Kidney (tissue), 22 donors: Measurements from ENCODE around the gene SLC30A5. TPM values are rescaled to one million over a fixed set of nuclear protein-coding genes. Genes with fewer than 3 reads are reported as not detected.
"Not testable (repeated sequence)": the region's sequence is repeated elsewhere in the genome, so short reads cannot be mapped to it uniquely, and the experiment has no call there.

Experiments
- DNase-seq, 5 donors: peaks; one replicate each; pipeline ENCODE4 v3.0.0-alpha.2; 2013 to 2020
- FAIRE-seq: peaks from 2 replicates; lab custom pipeline; 2012; peaks lifted over from hg19 to GRCh38; lab: Jason Lieb, UNC
- H3K27ac ChIP-seq, 2 donors: one replicate each; pipeline ENCODE4 v1.7.0; 2013; ENCODE audit warnings: low read depth in 2 of 2, low read length in 2 of 2, inconsistent platforms in 1 of 2
- H3K27me3 ChIP-seq: one replicate; pipeline ENCODE4 v1.7.1; 2013; ENCODE audit warnings: low read length, inconsistent platforms; ENCODE audit not compliant: control insufficient read depth, insufficient read depth
- H3K36me3 ChIP-seq, 3 donors: one replicate each; pipeline versions ENCODE4 v1.7.0 to v1.7.1; 2013; ENCODE audit warnings: low read length in 3 of 3, control low read depth in 1 of 3, inconsistent platforms in 1 of 3; ENCODE audit not compliant: insufficient read depth in 3 of 3, control insufficient read depth in 2 of 3
- H3K4me1 ChIP-seq, 3 donors: one replicate each; pipeline versions ENCODE4 v1.7.0 to v1.7.1; 2013; ENCODE audit warnings: low read length in 3 of 3, inconsistent platforms in 1 of 3, low read depth in 1 of 3; ENCODE audit not compliant: control insufficient read depth in 2 of 3, insufficient read depth in 2 of 3
- H3K4me3 ChIP-seq, 3 donors: one replicate each; pipeline versions ENCODE4 v1.7.0 to v1.8.1; 2013; ENCODE audit warnings: low read length in 3 of 3, control low read depth in 1 of 3, inconsistent platforms in 1 of 3
- H3K9ac ChIP-seq, 3 donors: one replicate each; pipeline versions ENCODE4 v1.7.0 to v1.7.1; 2013; ENCODE audit warnings: low read length in 3 of 3, control low read depth in 1 of 3, inconsistent platforms in 1 of 3
- H3K9me3 ChIP-seq, 3 donors: one replicate each; pipeline versions ENCODE4 v1.7.0 to v1.7.1; 2013; ENCODE audit warnings: low read length in 3 of 3, control low read depth in 1 of 3, inconsistent platforms in 1 of 3; ENCODE audit not compliant: control insufficient read depth in 2 of 3, insufficient read depth in 1 of 3
- CTCF ChIP-seq: IDR thresholded peaks from 3 replicates; pipeline ENCODE4 v1.5.1; 2012; ENCODE audit warnings: mild to moderate bottlenecking, moderate library complexity, borderline replicate concordance; ENCODE audit not compliant: insufficient read depth; ENCODE audit errors: extremely low read depth
- intact Hi-C: fragments of 100-400 bp; cut with DNase I; formaldehyde crosslinking; loops from one replicate; pipeline ENCODE4 v1.11.1; 2022
- long read RNA-seq, 10 donors: library from polyadenylated mRNA in 1 of 10; unstranded in 1 of 10; transcript quantifications; one replicate each; pipeline ENCODE4 v2.0.0 and lab custom pipeline, GENCODE V29; 2021 to 2026
- polyA plus RNA-seq: library from polyadenylated mRNA; stranded (reverse); fragments of 350-450 nt; fragmentation: Illumina TruSeq; extraction: RNeasy Lipid Tissue Mini Kit (QIAGEN cat#74804); gene quantifications from one replicate; pipeline ENCODE4 v1.2.3, GENCODE V29; 2014; ENCODE audit warnings: low read depth, low replicate concordance; ENCODE audit not compliant: insufficient read depth
- total RNA-seq: library from RNA; stranded (reverse); fragmentation: NEBNext Ultra II Directional; extraction: Animal tissue kit (Norgen Biotek cat#: 25700); gene quantifications from one replicate; pipeline ENCODE4 v1.2.1, GENCODE V29; 2021
- donor health status: control.
- donor health status: control.
- donor health status: control.
- donor health status: control.
- donor health status: control.
- donor health status: DM: yes; HTN: yes; CAD: no.
- donor health status: Normal renal cell carcinoma (clear cell type).

Gene SLC30A5
- total RNA-seq (53.3 TPM), polyA plus RNA-seq (36.1 TPM)
- long read RNA-seq, donor 1, full-length matches to known transcripts: 13 of 13 reads
- long read RNA-seq, donor 1, partial matches to known transcripts: 0 of 13 reads
- long read RNA-seq, donor 1, other reads (novel, unspliced or antisense): 0 of 13 reads
- long read RNA-seq, donor 2, full-length matches to known transcripts: 9 of 15 reads
- long read RNA-seq, donor 2, partial matches to known transcripts: 6 of 15 reads
- long read RNA-seq, donor 2, other reads (novel, unspliced or antisense): 0 of 15 reads
- long read RNA-seq, donor 3, full-length matches to known transcripts: 7 of 16 reads
- long read RNA-seq, donor 3, partial matches to known transcripts: 9 of 16 reads
- long read RNA-seq, donor 3, other reads (novel, unspliced or antisense): 0 of 16 reads
- long read RNA-seq, donor 4, full-length matches to known transcripts: 9 of 9 reads
- long read RNA-seq, donor 4, partial matches to known transcripts: 0 of 9 reads
- long read RNA-seq, donor 4, other reads (novel, unspliced or antisense): 0 of 9 reads
- long read RNA-seq, donor 5: 0 reads
- long read RNA-seq, donor 6, full-length matches to known transcripts: 1 of 1 reads
- long read RNA-seq, donor 6, partial matches to known transcripts: 0 of 1 reads
- long read RNA-seq, donor 6, other reads (novel, unspliced or antisense): 0 of 1 reads
- long read RNA-seq, donor 7, full-length matches to known transcripts: 48 of 68 reads
- long read RNA-seq, donor 7, partial matches to known transcripts: 3 of 68 reads
- long read RNA-seq, donor 7, other reads (novel, unspliced or antisense): 17 of 68 reads
- long read RNA-seq, donor 8, full-length matches to known transcripts: 6 of 6 reads
- long read RNA-seq, donor 8, partial matches to known transcripts: 0 of 6 reads
- long read RNA-seq, donor 8, other reads (novel, unspliced or antisense): 0 of 6 reads
- long read RNA-seq, donor 9, full-length matches to known transcripts: 5 of 5 reads
- long read RNA-seq, donor 9, partial matches to known transcripts: 0 of 5 reads
- long read RNA-seq, donor 9, other reads (novel, unspliced or antisense): 0 of 5 reads
- long read RNA-seq, donor 10, full-length matches to known transcripts: 6 of 6 reads
- long read RNA-seq, donor 10, partial matches to known transcripts: 0 of 6 reads
- long read RNA-seq, donor 10, other reads (novel, unspliced or antisense): 0 of 6 reads

DNA sequence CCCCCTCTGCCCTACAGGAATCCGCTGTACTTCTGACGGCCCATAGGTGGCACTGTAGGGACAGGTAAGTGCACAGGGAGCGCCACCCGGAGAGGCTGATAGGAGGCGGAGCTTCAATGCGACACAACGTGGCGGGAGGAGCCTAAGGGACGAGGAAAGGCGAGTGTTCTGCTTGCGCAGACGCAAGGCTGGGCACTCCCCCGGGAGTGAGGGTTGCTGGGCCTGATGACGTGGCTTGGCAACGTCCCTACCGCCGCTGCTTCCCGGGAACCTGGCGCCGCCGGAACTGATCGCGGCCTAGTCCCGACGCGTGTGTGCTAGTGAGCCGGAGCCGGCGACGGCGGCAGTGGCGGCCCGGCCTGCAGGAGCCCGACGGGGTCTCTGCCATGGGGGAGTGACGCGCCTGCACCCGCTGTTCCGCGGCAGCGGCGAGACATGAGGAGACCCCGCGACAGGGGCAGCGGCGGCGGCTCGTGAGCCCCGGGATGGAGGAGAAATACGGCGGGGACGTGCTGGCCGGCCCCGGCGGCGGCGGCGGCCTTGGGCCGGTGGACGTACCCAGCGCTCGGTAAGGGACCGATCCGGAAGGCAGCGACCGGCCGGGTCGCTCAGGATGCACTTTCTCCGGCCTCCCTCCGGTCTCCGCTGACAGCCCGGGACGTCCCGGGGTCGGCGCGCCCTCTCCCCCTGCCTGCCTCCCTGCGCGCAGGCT is at the start of gene SLC30A5:
SLC30A5 (plus strand) TSS at position 244 of the 712 bp plus-strand sequence; CDS start at position 486, 242 bp downstream.
- peak within 1 kb of the TSS; percentile 85 to 90 for H3K27ac ChIP-seq
- peak; percentile 100 for DNase-seq
- FAIRE-seq: peak; percentile 97
- no peaks in the 10 kb centered on the region for H3K27me3 ChIP-seq
- H3K4me1 ChIP-seq: peaks cover 0 to 8% (median 7%) of the 10 kb centered on the region in 3 donors
- peak within 1 kb of the TSS; percentile 64 to 99 (median 83) for H3K9ac ChIP-seq
- peak within 1 kb of the TSS; percentile 76 to 97 (median 93) for H3K4me3 ChIP-seq
- H3K36me3 ChIP-seq: peaks cover 0 to under 1% (median 0%) of the 10 kb centered on the region in 3 donors
- peak; percentile 96 for TF ChIP-seq CTCF
- no peaks in the 10 kb centered on the region for H3K9me3 ChIP-seq
- intact Hi-C loops: no loop called here

DNA sequence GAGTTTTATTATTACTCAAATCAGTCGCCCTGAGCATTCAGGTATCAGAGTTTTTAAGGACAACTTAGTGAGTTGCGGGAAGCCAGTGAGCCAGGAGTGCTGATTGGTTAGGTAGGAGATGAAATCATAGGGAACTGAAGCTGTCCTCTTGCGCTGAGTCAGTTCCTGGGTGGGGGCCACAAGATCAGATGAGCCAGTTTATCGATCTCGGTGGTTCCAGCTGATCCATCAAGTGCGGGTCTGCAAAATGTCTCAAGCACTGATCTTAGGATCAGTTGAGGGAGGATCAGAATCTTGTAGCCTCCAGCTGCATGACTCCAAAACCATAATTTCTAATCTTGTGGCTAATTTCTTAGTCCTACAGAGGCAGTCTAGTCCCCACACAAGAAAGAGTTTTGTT is 48.6 kb upstream of the SLC30A5 start:
- DNase-seq, intact Hi-C loops, H3K9me3 ChIP-seq, H3K36me3 ChIP-seq, H3K4me1 ChIP-seq, FAIRE-seq, H3K27ac ChIP-seq, H3K9ac ChIP-seq, H3K4me3 ChIP-seq, H3K27me3 ChIP-seq: not testable (repeated sequence)

DNA sequence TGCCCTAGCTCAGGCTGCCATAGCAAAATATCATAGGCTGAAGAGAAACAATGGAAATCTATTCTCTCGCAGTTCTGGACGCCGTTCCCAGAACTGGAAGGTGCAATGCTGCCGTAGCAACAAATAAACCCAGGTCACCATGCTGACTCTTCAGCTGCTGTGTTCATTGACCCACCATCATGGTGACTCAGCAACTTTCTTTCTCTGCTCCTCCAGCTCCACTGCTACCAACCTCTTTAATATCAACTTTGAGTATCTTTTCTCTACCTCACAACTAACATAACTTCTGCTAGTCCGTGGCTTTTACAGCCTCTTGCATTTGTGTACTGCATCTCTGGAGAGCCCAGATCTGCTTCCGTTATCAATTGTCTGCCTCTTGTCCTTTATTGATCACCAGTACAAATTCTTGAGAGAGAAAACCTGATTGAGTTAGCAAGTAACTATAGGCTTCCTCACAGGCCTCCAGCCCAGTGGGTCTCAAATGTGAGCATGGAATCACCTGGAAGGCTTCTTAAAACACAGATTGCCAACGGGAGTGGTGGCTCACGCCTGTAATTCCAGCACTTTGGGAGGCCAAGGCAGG is 47.3 kb upstream of the SLC30A5 start:
- no peaks in the 10 kb centered on the region for H3K9me3 ChIP-seq
- DNase-seq (no peak), FAIRE-seq (no peak)
- H3K27me3 ChIP-seq: no peaks in the 10 kb centered on the region
- H3K36me3 ChIP-seq: no peaks in the 10 kb centered on the region
- intact Hi-C loops: no loop called here
- H3K4me3 ChIP-seq: peak overlapping the region in 1 of 3 donors; percentile 7
- no peak overlapping the region for H3K27ac ChIP-seq
- TF ChIP-seq CTCF: no peak
- H3K9ac ChIP-seq: no peak overlapping the region
- no peaks in the 10 kb centered on the region for H3K4me1 ChIP-seq
